HG02885 (cell line): Measurements from ENCODE around the gene ZFAND3.

Experiments
- ATAC-seq: cut with Tn5 transposase; IDR thresholded peaks from one replicate; pipeline ENCODE4 v1.9.1; 2021; ENCODE audit warnings: mild to moderate bottlenecking; ENCODE audit not compliant: unreplicated experiment, poor library complexity

ZFAND3 gene, protein sequence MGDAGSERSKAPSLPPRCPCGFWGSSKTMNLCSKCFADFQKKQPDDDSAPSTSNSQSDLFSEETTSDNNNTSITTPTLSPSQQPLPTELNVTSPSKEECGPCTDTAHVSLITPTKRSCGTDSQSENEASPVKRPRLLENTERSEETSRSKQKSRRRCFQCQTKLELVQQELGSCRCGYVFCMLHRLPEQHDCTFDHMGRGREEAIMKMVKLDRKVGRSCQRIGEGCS

DNA sequence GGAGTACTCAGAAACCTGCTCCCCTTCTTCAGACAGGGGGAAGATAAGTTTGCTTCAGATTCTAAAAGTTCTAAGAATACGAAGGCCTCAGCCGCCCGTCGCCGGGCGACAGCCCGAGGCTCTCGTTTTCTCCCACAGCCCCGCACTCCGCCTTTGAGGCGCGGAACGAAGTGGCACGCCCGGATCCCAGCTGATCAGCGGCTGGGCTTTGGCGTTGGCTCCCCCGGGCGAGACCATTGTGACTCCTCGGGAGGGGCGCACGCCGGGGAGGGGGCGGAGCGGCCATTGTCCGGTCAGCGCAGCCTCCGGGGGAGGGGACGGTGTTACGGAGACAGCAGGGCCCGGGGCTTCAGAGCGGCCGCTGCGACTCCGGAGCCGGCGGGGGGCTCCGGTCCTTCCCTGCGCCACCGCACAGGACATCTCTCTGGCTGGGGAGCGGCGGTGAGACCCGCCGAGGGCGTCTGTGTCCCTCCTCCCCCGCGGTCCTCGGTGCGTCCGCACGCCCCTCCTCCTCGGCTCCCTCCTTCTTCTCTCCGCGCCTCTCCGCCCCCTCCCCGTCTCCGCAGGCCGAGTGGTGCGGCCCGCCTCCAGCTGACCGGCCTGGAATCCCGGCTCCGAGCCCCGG is at the start of gene ZFAND3:
Gene ZFAND3, plus strand, starts transcription at position 551 of the 625 bp plus-strand sequence. CDS start 219 bp downstream, outside the sequence.
- peak; percentile 88 for ATAC-seq

DNA sequence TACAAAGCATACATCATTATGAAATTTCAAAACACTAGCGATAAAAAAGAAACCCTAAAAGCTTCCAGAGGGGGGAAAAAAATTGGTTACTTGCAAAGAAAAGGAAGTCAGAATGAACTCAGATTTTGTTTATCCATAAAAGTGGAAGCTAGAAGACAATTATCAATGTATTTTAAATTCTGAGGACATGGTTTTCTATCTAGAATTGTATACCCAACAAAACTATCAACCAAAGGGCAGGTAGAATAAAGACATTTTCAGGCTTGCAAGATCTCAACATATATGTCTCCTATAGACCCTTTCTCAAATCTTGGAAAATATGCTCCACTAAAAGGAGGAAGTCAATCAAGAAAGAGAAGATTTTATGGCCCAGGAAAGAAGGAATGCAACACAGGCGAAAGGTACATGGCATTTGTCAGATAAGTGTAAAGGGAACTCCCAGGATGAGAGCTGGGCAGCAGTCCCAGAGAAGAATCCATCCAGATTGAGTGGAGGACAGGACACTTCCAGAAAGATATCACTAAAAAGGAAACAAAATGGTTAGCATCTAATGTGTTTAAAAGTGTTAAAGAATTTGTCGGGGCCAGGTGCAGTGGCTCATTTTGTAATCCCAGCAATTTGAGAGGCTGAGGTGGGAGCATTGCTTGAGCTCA is 45.4 kb upstream of the ZFAND3 start:
- no peak for ATAC-seq

DNA sequence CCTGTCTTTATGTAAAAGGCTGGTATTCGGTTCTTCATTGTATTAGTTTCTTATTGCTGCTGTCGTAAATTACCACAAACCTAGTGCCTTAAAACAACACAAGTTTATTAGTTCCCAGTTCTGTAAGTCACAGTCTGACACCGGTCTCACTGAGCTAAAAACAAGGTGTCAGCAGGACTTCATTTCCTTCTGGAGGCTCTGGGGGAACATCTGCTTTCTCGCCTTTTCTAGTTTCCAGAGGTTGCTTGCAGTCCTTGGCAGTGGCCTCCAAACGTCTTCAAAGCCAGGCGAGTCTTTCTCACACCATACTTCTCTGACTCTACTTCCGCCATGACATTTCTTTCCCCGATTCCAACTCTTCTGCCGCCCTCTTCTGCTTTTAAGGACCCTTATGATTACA is 43.0 kb upstream of the ZFAND3 start:
- ATAC-seq = no peak

DNA sequence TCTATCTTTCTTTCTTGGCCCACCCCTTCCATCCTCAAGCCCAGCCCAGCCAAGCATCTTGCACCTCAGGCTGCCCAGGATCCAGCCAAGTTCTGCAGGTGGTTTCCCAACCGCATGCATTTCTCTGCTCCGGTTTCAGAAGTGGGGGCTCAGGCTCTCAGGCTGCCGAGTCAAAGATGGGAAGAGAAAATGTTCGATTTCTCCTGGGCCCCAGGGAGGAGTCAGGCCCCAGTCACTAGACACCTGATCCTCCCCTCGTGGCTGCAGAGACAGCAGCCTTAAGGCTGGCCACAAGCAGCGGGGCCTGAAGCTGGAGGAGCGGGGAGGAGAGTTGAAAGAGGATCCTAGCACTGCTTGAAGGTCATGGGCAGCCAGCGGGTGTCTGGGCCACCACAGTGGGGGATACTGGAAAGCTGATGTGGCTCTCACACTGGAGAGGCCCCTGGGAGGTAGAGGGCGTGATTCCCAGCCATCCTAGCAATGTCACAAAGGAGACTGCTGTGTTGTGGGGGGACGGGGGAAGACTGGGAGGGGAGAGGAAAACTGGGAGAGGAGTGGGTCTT is 42.2 kb upstream of the ZFAND3 start:
- ATAC-seq = no peak

DNA sequence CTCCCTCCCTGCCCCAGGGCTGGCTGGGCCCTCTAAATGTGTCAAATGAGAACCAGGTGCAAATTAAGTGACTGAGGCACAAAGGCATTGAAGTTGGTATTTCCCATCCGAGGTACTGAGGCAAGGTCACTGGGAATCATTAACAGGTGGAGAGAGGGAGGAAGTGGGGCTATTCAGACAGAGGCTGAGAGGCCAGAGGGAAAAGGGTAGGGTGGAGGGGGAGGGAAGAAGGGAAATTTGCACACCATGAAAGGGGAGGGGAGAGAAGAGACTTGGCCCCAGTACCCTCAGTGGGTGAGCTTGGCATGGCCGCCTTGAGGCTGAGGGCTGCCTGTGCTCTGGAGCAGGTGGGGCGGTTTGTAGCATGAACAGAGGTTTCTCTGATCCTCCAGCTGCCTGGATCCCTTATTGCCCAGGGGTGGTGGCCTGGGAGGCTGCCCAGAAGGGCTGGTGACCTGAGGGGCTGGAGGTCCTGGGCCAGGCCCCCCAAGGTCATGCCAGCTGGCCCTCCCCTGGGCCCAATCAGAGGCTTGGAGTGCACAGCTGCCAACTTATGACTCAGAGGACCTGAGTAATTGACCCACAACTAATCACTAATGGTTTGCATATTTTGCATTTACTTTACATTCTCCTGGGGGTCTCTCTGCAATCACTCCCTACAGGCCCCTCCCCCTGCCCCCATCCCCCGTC is 40.3 kb upstream of the ZFAND3 start:
- ATAC-seq = no peak

DNA sequence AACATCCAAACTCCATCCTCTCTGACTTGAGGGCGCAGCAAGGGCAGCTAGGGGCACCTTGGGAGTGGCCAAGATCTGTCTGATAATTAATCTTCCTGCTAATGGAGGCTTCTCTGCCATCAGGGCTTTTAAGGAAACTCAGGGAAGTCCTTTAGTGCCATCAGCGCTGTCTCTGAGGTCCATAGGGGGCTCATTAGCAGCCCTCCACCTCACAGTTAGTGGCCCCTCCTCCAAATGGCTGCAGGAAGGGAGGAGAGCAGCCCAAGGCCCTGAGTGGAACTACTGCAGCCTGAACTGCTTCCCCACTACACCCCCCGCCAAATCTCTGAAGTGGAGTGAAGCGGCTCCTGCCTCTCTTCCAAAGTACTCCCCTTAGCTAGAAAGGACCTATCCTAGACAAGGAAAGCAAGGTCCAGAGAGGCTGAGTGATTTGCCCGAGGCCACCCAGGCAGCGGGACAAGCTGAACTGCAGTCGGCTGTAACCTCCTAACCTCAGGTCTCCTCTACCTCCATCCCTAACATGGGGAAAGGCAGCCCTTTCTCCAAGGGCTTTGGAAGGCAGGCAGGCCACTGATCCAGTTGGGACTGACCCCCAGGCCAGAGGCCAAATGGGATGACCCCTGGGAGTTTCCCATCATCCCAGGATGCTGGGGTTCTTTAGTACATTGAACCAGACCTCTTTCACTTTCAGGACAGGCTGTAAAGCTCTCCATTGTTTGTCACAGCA is 39.5 kb upstream of the ZFAND3 start:
- no peak for ATAC-seq

DNA sequence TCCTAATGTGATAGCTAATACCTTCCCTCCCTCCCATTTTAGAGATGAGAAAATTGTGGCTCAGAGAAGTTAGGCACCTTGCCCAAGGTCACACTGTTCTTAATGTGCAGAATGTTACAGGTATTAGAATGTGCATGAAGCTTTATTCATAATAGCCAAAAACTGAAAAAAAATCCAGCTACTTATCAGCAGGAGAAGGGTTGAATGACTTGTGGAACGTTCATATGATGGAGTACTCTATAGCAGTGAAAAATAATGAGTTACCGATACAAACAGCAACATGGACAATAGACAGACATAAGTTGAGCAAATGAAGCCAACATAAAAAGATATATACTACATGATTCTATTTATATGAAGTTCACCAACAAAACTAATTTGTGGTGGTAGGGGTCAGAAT is 37.7 kb upstream of the ZFAND3 start:
- ATAC-seq = no peak

DNA sequence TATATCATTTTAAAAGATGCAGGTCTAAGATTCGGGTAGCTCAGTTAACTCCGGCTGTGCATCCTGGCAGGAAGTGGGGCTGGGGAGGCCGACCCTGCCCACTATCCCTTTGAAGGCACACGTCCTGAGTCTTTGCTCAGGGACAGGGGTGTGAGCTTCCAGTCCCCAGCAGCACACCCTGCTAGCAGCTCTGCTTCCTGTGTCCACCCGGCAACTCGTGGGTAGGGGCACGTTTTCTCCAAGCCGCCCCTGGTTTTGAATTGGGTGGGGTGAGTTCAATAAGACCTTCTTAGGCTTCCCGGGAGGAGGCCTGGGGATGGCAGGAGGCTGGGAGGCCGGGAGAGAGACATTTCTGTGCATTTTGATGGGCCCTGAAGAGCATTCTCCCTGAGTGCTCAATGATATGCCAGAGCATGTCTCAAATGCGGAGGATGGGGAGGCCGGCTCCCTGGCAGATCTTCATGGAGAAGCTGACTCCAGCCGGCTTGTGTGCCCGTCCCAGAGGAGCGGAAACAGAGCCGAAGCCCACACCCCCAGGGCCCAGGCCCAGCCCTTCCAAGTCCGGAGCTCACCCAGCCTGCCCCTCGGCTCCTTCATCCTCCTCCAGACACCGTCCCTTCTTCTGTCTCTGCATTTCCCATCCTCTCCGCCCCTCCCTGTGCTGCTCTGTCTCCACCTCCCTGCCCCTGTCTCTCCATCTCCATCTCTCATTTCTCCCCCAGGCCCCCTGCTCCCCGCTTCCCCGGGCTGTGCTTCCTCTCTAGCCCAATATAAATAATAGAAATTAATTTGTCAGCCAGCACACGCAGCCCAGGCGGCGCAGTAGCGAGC is 36.3 kb upstream of the ZFAND3 start:
- no peak for ATAC-seq

DNA sequence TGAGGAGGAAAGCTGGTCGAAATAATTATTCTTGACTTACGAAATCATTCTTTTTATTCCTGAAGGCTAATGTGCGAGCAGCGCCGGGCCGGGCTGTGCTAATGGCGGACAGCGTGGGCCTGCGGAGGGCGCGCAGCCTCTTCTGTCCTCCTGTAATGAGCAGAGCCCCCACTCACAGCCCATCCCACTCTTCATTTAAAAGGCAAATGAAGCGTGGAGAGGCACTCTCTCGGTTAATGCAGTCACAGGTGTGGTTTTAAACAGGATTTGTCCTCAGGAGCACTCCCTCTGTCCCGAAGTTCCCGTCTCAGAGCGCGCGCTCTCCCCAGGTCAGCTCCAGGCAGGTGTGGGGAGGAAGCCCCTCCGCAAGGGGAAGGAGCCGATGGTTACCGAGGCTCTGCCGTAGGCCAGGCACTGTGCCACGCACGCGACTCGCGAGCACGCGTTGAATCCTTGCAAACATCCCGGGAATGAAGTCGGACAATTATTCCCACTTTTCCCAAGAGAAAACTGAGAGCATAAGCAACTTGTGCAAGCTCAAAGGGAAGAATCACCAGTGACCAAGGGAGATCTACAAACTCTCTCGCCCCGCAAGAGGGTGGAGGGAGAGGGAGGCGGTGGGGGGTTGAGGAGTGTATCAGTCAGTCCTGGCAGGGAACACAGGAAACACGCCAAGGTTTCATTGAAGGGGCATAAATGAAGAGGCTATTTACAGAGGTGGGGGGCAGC is 35.5 kb upstream of the ZFAND3 start:
- peak; percentile 53 for ATAC-seq

DNA sequence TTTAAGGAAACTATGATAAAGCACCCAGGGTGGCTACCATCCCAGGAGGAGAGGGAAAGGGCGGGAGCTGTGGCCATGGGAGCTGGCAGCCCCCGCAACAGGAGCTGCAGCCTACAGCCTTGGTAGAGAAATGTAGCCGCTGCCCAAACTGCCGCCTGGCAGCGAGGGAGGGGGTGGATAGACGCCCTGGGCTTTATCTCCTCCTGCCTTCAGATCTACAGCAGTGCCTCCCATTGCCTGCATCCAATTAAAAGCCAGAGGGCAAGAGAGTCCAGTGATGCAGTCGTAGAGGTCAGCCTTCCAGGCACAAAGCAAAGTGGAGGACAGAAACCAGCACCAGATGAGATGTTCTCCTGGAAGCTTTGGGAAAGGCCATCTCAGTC is 35.0 kb upstream of the ZFAND3 start:
- no peak for ATAC-seq

DNA sequence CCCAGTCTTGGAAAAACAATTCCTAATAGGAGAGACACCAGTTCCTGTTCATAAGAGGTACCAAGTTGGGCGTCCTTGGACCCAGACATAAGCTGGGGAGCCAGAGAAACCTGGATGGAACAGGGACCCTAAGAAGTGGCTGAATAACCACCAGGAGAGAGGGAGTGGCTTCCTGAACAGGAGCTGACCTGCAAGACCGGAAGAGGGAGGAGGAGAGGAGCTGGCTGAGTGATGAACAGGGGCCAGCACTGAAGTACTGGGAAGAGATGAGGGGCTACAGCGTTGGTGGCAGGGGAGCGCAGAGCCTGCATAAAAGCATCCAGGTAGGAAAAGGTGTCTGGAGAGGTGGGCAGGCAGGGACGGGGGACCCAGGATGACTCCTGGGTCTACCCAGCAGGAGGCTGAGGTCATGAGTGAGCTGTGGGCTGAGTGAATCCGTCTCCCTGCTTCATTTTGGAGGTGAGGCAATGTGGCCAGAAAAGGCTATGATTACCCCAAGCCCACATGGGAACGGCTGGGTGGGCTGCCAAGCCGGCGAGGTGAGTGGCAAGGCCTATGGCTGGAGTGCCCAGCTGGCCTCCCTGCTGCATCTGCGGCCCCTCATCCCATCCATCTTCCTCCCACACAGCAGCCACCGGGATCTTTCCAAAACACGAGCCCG is 34.4 kb upstream of the ZFAND3 start:
- no peak for ATAC-seq

DNA sequence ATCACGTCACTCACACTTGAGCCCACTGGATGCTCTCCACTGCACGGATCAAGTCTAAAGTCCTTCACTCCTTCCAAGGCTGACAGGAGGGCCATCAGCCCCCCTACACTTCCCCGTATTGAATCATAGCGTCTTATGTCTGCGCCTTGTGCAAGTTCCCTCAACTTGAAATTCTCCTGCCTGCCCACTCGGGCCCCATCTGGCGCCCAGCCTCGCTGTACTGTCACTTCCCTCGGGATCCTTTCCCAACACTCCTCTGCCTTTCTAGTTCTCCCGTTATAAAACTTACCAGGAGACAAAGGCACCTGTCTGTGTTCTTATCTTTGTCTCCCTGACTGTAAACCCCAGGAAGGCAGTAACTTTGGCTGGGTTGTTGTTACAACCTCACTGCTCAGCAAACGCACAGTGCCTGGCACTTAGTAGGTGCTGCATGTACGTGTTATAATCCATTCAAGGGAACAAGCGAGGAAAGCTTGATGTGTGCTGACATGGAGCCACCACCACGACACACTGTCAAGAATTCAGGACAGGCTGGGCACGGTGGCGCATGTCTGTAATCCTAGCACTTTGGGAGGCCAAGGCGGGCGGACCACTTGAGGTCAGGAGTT is 33.8 kb upstream of the ZFAND3 start:
- no peak for ATAC-seq

DNA sequence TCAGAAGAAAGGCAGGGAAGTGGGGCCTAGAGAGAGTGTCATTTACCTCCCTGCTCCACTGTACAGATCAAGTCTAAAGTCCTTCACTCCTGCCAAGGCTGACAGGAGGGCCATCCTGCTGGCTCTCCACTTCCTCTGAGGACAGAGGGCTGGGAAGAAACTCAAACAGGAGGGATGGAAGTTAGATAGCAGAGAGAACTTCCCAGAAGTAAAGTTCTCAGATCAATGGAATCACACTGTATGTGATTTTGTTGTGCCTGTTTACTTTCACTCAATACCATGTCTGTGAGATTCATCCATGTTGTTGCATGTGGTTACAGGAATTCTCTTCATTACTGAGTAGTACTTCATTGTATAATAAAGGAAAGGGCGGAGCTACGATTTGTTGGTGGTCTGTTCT is 32.3 kb upstream of the ZFAND3 start:
- no peak for ATAC-seq

DNA sequence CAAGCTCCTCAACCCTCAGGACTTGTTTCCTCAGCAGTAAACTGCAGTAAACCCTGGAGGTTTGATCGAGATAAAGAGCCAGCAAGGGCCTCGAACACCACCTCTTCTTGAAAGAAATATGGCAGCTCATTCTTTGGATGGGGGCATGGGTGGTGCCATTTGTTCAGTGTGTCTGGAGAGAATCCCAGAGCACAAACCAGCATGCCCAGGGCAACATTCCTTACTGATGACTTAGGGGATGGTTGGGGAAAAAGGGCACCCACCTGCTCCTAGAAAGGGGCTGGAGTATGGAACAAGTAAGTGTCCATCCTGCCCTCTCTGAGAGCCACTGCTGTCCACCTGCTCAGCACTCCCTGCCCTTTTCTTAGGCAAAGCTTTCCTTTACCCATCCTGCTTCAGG is 31.3 kb upstream of the ZFAND3 start:
- ATAC-seq = no peak

DNA sequence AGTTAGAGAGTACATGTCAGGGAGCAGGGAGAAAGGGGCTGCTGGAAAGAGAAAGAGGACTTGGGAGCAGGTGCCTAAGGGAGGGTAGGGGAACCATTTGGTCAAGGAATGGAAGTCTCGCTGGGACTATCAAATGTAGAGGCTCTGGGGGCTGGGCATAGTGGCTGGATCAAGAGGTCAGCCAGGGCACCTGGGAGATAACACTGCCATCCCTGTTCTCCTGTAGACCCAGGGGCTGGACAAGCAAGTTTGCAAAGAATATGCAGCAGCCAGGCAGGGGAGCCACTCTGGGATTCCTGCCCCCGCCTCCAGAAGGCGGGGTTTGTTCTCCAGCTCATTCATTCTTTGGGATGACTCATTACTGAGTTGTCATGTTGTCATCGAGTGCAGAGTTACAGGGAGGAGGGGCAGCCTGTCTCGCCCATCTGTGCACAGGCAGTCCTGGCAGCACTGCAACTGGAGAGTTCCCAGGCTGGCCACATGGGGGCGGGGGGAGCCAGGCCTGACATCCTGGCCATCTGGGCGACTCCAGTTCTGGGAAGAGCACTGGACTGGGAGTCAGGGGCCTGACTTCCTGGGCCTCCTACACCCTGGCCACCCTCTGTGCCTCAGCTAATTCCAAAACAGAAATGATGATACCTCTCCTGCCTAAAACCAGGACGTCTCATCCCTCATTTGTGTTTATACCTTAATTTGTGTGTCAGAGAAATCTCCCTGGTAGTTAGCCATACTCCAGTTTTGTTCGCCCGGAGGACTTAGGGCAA is 28.2 kb upstream of the ZFAND3 start:
- peak; percentile 93 for ATAC-seq

DNA sequence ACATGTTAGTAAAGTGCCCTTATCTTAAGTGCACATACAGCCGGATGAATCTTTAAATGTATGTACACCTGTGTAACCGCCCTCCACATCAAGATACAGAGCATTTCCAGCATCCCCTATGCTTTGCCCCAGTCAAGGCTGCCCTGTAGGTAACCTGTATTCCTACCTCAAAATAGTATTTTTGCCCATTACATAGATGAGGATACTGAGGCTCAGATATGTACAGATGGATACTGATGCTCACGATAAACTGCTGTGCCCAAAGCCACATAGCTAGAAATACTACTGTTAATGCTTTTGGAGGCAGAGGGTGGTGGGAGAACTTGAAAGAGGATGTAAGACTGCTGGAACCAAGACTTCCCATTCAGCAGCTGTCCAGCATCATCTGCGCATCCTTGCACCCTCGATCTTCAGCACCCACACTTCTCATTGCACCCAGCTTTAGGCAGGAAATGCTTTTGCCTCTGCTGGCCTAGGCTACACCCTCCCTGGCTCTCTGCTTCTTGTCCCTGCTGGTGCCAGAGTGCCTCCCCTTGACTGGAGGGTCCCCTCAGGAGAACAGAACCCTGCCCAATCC is 27.0 kb upstream of the ZFAND3 start:
- ATAC-seq = no peak

DNA sequence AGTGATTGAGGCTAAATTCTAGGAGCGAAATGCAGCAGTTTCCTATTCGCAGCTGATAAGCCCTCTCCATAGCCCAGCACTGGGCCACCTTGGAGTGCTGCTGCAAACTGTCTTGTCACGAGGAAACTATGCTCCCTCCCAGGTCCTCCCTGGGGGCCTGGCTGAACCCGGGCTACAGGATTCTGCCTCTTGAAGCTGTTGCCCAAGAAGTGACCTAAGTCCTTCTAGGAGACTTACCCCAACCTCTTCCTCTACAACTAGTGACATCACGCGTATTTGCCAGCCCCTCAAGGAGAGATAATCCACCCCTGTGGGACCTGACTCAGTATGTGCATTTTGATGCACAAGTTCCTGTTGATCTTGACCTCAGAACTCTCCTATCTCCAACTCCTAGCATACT is 26.5 kb upstream of the ZFAND3 start:
- no peak for ATAC-seq
